GM10266 (cell line): ENCODE measurements around the gene FAM25A.
"Not testable (repeated sequence)": the region's sequence is repeated elsewhere in the genome, so short reads cannot be mapped to it uniquely, and the experiment has no call there.

ENCODE experiments used
- DNase-seq: peaks from one replicate; pipeline ENCODE4 v3.0.0; 2012; ENCODE audit errors: extremely low spot score
- TF ChIP-seq, protein P1 (sequence below): IDR thresholded peaks from 2 replicates; pipeline ENCODE4 v1.5.1; 2012; ENCODE audit warnings: mild to moderate bottlenecking, low read depth; ENCODE audit not compliant: control insufficient read depth, insufficient read depth; ENCODE audit errors: missing control alignments

FAM25A gene

GRCh38 chr10:87009134-87009696, 10.9 kb upstream of the FAM25A start:
- not testable (repeated sequence) for DNase-seq

DNA sequence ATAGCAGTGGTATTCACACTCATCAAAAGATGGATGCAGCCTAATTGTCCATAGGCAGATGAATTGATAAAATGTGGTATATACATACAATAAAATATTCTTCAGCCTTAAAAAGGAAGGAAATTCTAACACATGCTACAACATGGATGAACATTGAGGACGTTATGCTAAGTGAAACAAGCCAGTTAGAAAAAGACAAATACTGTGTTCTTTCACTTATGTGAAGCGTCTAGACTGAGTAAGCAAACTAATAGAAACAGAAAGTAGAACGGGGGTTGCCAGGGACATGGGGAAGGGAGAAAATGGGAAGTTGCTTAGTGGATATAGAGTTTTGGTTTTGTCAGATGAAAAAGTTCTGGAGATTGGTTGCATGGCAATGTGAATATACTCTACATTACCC, 6.6 kb upstream of the FAM25A start:
- DNase-seq, result not testable (repeated sequence)

DNA sequence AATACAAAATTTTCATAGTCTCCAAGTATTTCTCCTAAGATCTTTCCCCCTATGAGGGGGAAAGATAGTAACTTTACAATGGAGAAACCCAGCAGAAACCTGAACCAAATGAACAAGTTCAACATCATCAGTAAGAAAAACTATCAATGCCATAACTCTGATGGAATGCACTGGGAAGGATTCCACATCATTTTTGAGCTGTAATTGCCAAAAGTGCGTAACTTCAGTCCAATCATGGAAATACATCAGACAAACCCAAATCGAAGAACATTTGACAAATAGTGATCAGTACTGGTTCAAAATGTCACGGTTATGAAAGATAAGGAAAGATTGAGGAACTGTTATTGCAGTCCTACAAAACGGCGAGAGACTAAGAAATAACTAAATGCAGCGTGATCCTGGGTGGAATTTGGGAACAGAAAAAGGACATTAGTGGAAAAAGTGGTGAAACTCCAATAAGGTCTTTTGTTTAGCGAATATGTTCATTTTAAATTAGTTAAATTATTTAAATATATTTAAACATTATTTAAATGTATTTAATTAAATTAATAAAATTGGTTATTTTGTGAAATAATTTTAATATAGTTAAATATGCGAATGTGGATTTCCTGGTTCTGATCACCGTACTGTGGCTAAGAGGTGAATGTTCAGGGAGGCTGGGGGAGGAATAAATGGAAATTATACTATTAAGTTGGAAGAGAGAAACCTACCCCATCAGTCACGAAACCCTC, 4.9 kb upstream of the FAM25A start:
- not testable (repeated sequence) for DNase-seq

GRCh38 chr10:87018127-87018526, 2.0 kb upstream of the FAM25A start:
- not testable (repeated sequence) for DNase-seq

GRCh38 chr10:87019066-87019465, 1.0 kb upstream of the FAM25A start:
- DNase-seq, result not testable (repeated sequence)

GRCh38 chr10:87019504-87019903, 590 bp upstream of the FAM25A start:
- DNase-seq, result not testable (repeated sequence)

- DNase-seq, result not testable (repeated sequence)
Observed at GRCh38 chr10:87025285-87025958, 5.3 kb downstream of the FAM25A start.

GRCh38 chr10:87026747-87027508, 6.8 kb downstream of the FAM25A start:
- DNase-seq, result not testable (repeated sequence)

DNA sequence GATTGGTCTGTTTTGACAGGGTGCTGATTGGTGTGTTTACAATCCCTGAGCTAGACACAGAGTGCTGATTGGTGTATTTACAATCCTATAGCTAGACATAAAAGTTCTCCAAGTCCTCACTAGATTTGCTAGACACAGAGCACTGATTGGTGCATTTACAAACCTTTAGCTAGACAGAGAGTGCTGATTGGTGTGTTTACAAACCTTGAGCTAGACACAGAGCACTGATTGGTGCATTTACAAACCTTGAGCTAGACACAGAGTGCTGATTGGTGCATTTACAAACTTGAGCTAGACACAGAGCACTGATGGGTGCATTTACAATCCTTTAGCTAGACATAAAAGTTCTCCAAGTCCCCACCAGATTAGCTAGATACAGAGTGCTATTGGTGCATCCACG, 10.3 kb downstream of the FAM25A start:
- not testable (repeated sequence) for DNase-seq

DNA sequence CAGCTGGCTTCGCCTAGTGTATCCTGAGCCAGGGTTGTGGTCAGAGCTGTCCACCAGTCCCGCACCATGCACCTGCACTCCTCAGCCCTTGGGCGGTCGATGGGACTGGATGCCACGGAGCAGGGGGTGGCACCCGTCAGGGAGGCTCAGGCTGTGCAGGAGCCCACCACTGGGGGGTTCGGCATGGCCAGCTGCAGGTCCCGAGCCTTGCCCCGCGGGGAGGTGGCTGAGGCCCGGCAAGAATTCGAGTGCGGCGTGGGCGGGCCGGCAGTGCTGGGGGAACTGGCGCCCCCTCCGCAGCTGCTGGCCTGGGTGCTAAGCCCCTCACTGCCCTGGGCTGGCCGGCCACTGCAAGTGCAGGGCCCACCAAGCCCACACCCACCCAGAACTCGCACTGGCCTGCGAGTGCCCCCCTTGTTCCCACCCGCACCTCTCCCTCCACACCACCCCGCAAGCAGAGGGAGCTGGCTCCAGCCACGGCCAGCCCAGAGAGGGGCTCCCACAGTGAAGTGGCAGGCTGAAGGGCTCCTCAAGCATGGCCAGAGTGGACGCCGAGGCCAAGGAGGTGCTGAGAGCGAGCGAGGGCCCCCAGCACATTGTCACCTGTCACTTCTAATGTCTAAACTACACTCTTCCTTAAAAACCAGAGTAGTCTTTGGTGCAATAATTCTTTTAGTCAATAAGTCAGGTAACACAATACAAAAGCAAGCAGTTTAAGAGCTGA, 11.0 kb downstream of the FAM25A start:
- TF ChIP-seq, protein P1, sequence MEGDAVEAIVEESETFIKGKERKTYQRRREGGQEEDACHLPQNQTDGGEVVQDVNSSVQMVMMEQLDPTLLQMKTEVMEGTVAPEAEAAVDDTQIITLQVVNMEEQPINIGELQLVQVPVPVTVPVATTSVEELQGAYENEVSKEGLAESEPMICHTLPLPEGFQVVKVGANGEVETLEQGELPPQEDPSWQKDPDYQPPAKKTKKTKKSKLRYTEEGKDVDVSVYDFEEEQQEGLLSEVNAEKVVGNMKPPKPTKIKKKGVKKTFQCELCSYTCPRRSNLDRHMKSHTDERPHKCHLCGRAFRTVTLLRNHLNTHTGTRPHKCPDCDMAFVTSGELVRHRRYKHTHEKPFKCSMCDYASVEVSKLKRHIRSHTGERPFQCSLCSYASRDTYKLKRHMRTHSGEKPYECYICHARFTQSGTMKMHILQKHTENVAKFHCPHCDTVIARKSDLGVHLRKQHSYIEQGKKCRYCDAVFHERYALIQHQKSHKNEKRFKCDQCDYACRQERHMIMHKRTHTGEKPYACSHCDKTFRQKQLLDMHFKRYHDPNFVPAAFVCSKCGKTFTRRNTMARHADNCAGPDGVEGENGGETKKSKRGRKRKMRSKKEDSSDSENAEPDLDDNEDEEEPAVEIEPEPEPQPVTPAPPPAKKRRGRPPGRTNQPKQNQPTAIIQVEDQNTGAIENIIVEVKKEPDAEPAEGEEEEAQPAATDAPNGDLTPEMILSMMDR, result no peak
- DNase-seq, result no peak

DNA sequence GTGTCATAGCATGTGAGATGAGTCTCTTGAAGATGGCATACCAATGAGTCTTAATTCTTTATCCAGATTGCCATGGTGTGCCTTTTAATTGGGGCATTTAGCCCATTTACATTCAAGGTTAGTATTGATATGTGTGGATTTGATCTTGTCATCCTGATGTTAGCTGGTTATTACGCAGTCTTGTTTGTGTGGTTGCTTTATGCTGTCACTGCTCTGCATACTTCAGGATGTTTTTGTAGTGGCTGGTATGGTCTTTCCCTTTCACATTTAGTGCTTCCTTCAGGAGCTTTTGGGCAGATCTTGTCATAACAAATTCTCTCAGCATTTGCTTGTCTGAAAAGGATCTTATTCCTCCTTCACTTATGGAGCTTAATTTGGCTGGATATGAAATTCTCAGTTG, 16.5 kb downstream of the FAM25A start:
- TF ChIP-seq, protein P1, result no peak
- DNase-seq, result no peak

- DNase-seq, result no peak
- TF ChIP-seq, protein P1, result no peak
Observed at GRCh38 chr10:87038286-87038717, 18.2 kb downstream of the FAM25A start.
